Stomach (tissue), 4 donors: Measurements from ENCODE around the gene TRABD2B.

Source experiments
- EP300 ChIP-seq: sonication (generic); formaldehyde crosslinking; IDR thresholded peaks from one replicate; pipeline ENCODE4 v1.6.1; 2017; ENCODE audit warnings: antibody characterized with exemption
- POLR2AphosphoS5 ChIP-seq, 3 donors: sonication (generic); formaldehyde crosslinking; IDR thresholded peaks; one replicate each; pipeline ENCODE4 v1.6.1; 2016; ENCODE audit warnings: antibody characterized with exemption in 3 of 3

GRCh38 chr1:47969478-47969877 is 27.7 kb downstream of the TRABD2B start:
- TF ChIP-seq POLR2AphosphoS5 (IDR thresholded peaks at IDR 0.05) (no peak), EP300 (no peak)
